WI38 (cell line): ENCODE data around the gene PTPA.

Experiments
- H3K4me3 ChIP-seq: 2 replicates; pipeline ENCODE4 v1.5.1; 2011; ENCODE audit warnings: low read depth, mild to moderate bottlenecking, control low read depth, low read length
- TF ChIP-seq, protein P1 (sequence below): IDR thresholded peaks from 2 replicates; pipeline ENCODE4 v1.5.1; 2012; ENCODE audit warnings: low read depth, mild to moderate bottlenecking, control low read depth, low read length

The PTPA gene

DNA sequence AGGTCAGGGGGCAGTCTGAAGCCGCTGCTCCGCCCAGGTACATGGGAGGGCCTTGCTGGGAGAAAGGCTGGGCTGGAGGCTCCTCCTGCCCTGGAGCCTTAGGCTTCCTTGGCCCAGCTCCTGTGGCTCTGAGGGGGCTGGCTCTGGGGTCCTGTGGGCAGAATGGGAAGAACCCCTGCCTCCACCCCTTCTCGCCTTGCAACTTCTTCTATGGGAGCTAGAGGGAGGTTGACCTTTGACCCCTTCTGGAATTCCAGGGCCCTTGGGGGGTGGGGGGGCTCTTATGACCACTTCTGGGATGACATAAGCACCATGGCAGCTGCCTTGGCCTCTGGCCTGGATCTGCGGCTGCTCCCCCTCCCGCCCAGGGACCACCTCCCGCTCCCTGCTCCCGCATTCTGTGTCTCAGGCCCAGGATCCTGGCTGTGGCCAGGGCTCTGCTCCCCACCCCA is 34.7 kb downstream of the PTPA start:
- TF ChIP-seq, protein P1, sequence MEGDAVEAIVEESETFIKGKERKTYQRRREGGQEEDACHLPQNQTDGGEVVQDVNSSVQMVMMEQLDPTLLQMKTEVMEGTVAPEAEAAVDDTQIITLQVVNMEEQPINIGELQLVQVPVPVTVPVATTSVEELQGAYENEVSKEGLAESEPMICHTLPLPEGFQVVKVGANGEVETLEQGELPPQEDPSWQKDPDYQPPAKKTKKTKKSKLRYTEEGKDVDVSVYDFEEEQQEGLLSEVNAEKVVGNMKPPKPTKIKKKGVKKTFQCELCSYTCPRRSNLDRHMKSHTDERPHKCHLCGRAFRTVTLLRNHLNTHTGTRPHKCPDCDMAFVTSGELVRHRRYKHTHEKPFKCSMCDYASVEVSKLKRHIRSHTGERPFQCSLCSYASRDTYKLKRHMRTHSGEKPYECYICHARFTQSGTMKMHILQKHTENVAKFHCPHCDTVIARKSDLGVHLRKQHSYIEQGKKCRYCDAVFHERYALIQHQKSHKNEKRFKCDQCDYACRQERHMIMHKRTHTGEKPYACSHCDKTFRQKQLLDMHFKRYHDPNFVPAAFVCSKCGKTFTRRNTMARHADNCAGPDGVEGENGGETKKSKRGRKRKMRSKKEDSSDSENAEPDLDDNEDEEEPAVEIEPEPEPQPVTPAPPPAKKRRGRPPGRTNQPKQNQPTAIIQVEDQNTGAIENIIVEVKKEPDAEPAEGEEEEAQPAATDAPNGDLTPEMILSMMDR, result no peak
- no peak overlapping the region for H3K4me3 ChIP-seq

DNA sequence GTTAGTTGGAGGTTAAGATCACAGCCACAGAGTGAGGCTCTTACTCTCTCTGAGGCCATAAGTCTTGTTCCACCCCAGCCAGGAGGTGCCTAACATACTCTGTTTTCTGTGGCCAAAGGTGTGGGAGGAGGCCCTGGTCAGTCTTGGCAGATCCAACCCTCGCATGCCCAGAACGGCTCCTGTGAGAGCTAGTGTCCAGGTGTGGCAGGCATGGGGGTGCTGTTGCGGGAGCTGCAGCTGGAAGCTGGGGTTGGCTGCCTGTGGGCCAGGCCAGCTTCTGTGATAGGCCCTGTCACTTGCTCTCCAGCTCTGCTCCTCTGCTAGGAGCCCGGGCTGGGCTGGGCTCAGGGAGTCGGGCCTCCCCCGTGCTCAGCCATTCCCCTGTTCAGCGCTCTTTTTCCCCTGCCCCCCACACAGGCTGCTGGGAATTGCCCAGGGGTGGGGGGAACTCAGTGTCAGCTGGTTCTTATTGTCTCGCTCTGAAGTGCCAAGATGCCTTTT is 35.3 kb downstream of the PTPA start:
- TF ChIP-seq, protein P1, result no peak
- no peak overlapping the region for H3K4me3 ChIP-seq

DNA sequence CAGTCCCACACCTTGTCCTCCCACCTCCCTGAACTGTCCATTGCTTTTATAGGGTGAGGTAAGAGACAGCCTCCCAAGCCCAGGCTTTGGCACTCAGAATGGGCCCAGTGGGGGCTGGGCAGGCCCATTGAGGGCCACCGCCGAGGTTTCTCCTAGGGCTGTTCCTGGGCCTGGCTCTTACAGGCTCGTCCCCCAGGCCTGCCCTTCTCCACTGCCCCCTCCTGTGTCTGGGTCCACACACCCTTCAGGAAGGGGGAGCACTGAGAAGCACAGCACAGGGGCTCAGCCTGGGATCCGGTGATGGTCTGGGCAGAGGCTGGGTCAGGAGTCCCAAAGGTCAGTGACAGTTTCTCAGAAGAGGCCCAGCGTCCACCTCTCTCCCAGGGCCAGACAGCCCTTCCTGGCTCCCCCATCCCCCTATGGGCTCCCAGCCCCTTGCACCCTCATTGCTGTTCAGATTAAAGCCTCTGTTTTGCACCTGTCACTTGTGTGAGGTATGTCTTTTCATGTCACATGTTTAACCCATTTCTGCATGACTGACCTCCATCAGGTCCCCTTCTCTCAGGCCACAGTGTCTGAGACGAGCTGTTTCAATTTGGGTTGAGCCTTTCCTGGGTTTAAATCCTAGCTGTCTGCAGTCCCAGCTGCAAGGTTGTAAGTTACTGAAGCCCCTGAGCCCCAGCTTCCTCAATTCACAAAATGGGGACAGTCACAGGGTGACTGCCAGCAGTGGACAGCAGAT is 37.4 kb downstream of the PTPA start:
- TF ChIP-seq, protein P1, result no peak
- H3K4me3 ChIP-seq, result no peak overlapping the region

DNA sequence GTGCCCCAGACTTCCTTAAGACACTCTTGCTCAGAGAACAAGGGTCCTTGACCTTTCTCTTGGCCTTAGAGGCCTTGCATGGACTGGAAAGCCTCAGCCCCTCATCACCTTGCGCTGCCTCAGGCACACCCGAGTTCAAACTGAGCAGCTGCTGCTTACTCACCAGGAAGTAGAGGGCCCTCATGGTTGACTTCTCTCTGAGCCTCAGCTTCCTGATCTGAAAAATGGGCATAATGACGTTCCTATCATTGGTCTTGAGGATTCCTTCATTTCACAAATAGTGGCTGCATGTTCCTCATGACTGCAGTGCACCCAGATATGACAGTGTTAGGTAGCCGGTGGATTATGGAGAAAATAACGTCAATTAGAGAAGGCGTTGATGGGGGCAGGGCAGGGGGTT is 38.2 kb downstream of the PTPA start:
- TF ChIP-seq, protein P1, result no peak
- no peak overlapping the region for H3K4me3 ChIP-seq

DNA sequence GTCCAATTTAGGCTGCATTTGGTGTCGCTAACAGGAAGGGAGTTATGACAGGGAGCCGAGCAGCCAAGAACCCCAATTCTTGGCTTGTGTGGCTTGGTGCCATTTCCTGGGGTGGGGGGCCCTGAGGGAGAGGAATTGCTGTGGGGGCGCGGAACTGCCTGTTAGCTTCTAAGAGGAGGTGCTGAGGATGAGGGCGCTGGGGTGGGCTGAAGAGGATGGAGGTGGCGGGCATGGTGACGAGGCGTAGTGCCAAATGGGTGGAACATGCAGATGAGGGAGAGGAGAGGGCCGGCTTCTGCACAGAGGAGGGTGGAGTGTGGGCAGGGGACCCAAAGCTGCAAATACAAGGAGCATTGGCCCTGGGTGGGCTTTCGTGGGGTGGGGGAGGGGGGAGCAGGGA is 38.9 kb downstream of the PTPA start:
- H3K4me3 ChIP-seq, result no peak overlapping the region
- TF ChIP-seq, protein P1, result no peak

DNA sequence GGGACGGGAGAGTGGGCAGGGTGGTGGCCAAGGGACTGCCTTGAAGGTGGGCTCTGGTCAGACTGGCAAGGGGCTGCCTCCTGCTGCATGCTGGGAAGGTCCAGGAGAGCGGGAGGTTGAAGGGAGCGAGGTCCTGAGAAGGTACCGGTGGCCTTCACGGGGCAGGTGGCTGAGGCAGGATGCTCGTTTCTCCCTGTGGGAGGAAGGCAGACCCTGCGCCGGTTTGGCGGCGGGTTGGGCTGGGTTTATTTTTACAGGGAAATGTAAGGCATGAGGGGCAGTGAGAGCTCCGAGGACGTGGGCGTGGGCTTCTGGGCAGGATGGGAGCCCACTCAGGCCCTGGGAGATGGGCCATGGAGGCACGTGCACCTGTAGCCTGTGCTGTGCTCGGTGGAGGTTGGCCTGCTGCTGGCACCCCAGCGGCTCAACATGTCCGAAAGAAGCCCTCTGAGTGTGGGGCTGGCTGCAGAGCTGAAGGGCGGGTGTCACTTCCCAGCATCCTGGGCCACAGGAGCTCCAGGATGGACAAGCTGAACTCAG is 39.5 kb downstream of the PTPA start:
- TF ChIP-seq, protein P1, result no peak
- H3K4me3 ChIP-seq, result no peak overlapping the region

DNA sequence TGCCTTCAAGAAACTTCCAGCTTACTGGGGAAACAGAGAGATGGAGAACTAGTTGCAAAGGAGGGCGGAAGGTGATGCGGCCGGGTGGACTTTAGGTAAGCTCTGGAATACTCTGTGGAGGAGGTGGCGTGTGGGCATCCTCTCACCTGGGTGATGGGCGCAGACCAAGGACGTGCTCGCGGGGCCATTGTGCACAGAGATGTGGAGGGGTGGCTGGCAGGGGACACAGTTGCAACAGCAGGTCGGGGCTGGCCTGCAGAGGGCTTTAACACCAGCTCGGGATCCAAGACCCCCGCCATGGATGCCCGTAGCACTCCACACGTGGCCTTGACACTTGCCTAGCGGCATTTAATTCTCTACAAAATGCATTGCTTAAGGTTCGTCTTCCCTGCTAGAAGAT is 40.3 kb downstream of the PTPA start:
- TF ChIP-seq, protein P1, result no peak
- H3K4me3 ChIP-seq, result no peak overlapping the region
